GM21390 (cell line): ENCODE results near the gene BRWD1.
"Not testable (repeated sequence)": the region's sequence is repeated elsewhere in the genome, so short reads cannot be mapped to it uniquely, and the experiment has no call there.

Experiments
- ATAC-seq: cut with Tn5 transposase; IDR thresholded peaks from one replicate; pipeline ENCODE4 v1.9.1; 2021; ENCODE audit not compliant: unreplicated experiment

The BRWD1 gene

DNA sequence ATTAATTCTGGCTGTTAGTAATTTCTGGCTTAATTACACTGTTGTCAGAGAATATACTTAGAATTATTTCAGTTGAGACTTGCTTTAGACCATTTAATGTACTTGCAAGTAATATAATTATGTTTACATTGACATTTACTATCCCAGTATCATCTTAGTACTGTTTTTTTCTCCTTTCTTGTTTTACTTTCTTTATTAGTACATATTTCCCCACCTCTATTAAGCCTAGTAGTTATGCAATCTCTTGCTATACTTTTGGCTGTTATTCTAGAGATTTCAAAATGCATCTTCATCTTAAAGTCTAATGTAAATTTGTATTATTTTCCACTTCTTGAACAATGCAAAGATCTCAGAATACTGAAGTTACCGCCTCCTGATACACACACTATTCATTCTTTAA is 24.4 kb downstream of the BRWD1 start:
- no peak for ATAC-seq

DNA sequence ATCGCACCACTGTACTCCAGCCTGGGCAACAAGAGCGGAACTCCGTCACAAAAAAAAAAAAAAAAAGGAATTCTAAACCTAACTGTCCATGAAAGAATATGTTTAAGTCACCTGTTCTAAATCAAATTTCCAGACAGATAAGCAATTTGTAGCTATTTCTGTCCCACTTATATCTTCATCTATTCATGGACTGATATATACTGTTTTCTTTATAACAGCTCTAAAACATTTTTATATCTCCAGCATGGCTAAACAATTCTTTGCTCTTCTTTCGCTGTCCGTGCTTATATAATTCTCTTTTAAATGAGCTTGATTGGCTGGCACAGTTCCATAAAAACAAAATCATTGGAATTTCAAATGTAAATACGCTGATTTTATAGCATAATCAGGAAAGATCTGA is 30.5 kb downstream of the BRWD1 start:
- no peak for ATAC-seq

DNA sequence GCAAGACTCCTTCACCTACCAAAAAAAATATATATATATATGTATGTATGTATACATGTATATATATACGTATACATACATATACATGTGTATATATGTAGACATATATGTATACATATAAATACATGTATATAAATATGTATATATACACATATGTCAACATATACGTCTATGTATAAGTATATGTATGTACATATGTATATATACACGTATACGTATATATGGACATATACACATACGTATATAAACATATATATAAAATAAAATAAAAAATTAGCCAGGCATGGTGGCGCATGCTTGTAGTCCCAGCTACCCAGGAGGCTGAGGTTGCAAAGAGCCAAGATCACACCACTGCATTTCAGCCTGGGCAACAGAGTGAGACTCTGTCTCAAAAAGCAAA is 31.6 kb downstream of the BRWD1 start:
- ATAC-seq, result no peak

DNA sequence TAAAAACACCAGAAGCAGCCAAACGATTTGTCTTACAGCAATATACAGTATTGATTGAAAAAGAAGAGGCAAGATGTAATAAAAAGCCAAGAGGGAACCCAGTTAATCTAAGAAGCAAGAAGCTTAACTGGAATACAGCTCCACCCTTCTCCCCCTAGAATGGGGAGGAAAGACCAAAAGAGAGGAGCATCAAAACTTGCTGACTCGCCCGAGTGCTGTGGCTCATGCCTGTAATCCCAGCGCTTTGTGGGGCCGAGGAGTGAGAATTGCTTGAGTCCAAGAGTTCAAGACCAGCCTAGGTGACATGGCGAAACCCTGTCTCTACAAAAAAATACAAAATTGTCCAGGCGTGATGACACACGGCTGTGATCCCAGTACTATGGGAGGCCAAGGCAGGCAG is 32.2 kb downstream of the BRWD1 start:
- ATAC-seq, result no peak

DNA sequence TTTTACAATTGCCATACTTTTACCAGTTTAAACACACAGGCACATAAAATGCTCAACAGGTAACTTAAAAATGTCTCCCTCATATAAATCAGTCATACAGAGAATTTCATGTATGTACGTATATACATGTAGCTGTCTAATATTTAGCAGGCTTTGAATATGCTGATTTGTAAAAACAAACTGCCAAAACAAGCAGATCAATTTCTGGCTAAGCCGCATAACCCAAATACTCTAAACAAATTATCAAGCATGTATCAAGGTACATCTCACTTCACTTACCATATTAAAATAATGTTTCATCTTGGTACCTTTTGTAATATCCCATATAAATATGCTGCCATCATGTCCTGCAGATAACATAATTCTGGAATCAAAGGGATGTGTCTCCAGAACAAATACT is 43.8 kb downstream of the BRWD1 start:
- no peak for ATAC-seq

DNA sequence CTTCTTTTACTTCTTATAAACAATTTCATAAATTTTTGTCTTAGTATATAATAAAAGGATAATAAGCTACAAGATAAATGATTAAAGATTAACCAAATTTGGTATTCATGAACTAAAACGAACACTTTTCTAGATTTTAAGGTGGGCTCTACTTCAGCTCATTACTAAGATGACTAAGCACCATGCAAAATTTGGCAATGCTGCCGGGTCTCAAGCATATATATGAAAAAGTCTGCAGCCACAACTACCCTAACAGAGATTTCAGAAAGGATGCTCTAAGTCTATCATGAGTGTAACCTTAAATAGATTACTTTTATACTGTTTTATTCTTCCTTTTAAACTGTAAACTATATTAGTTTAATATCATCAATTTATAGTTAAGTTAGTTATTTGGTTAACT is 47.8 kb downstream of the BRWD1 start:
- ATAC-seq, result no peak

DNA sequence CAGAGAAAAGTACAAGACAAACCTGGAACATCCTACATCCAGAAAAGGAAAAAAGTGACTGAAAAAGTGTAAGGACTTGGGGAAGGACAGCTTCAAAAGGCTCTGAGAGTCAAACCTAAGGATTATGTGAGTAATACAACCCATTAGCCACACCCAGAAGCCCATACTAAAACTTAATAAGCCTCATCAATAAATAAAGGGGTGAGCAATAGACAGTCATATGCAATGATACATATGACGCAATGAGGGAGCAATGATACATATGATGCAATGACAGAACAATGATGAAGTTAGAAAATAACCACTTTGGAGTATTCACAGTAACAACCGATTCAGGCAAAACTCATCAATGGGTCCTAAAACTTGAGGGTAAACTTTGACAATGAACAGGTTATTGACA is 50.1 kb downstream of the BRWD1 start:
- no peak for ATAC-seq

DNA sequence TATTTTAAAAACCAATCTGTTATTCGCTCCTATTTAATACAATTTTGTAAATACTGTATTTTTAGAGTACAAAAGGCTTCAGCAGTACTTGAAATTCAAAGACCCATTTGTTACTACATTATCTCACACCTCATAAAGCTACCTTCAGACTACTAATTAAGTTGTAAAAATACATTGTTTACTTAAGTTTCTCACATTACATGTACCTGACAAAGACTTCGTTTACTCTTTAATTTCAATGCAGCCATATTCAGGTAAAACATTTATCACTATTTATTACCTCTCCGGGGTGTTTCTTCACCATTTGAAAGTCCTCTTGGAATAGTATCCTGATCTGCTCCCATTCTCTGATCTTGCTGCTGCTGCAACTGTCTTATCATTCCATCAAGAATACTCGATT is 55.2 kb downstream of the BRWD1 start:
- no peak for ATAC-seq

DNA sequence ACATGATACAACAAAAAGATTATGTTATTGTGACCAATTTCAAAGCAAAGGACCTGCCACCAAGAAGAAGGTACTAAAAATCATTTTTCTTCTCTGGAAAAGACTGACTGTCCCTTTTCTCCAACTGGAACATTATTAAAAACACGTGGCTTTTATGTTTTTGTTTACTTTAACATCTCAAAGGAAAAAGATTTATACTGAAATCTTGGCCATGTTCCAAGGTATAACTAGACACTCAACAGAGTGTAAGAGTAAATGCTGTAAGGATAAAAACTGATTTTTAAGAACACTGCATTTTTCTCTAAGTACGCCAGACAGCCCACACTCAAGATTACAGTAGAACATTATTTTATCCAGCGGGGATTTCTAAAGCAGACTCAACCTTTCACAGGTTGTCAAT is 62.1 kb downstream of the BRWD1 start:
- ATAC-seq, result no peak

DNA sequence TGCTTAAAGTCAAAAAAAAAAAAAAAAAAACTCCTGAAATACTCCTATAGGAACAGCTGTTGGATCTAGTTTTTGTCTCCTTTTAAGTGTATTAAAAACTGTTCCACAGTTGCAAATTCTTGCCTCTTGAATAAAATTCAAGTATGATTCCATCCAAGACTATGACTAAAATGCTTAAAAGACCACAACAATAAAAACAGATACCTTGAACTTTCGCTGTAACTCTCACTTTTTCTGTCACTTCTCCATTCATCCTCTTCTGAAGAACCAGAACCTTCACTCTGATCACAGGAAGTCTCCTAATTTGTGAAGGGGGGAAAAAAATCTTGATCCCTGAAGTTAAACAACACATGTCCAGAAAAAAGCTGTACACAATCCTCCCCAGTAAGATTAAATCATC is 75.2 kb downstream of the BRWD1 start:
- no peak for ATAC-seq

DNA sequence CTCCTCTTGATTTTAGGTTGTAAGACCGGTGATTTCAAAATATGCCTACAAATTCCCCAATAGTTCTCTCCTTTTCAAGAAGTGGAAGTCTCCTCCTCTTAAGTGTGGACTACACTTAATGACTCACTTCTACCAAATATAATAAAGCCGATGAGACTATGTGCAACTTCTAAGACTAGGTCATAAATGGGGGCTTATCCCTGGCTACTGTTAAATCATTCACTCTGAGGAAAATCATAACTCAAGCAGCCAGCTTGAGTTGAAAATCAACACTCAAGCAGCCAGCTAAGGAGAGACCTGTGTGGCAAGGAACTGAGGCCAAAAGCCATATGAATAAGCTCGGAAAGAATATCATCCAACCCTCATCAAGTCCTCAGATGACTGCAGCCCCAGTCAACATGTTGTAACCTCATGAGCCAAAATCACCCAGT is 80.6 kb downstream of the BRWD1 start:
- ATAC-seq, result no peak

DNA sequence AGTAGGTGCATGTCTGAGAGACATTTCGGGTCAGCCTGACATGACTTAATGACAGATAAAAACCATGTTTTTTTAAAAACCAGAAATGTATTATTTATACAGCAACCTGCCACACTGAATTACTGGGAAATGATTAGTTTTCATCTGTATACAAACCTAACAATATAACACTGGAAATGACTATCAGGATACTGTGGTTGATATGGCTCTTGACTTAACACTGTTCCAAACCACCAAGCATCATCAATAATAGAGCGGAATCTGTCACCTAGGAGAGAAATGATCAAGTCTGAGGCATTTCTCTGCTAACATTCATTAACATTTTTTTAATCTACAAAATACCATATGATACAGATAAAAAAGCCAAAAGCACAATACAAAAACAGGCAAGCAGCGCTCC is 88.5 kb downstream of the BRWD1 start:
- ATAC-seq, result no peak

DNA sequence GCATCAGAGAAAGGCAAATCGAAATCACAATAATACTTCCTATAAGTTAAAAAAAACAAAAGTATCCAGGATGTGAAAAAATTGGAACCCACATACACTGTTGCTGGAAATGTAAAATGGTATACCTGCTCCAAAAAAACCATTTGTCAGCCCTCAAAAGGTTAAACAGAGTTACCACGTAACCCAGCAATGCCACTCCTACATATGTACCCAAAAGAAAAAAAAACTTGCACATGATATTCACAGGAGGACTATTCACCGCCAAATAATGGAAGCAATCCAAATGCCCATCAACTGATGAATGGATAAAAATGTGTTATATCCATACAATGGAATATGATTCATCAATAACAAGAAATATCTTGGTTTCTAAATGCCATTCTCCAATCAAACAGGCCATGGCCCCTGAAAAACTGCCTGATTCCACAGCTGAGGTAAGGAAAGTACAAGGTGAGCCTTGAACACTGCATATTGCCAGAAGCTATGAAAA is 91.4 kb downstream of the BRWD1 start:
- ATAC-seq, result no peak

DNA sequence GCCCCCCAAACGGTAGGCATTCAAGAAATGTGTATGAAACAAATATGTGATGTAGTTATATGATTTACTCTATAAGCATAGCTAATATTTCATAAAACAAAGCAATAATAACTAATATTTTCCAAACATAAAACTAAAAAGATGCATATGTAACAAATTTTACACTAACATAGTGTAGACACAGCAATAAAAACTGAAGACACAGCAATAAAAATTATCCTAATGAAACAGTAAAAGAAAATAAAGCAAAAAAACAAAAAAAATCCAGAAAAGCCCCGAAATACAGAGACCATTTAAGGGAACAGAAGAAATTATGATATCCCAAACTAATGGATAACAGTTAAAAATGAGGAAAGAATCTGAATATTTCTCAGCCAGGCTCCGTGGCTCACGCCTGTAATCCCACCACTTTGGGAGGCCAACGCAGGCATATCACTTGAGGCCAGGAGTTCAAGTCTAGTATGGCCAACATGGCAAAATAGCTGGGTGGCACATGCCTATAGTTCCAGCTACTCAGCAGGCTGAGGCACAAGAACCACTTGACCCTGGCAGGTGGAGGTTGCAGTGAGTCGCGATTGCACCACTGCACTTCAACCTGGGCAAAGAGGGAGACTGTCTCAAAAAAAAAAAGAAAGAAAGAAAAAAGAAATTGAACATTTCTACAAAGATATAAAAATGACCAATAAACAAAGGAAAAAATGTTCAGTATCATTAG is 92.0 kb downstream of the BRWD1 start:
- no peak for ATAC-seq

DNA sequence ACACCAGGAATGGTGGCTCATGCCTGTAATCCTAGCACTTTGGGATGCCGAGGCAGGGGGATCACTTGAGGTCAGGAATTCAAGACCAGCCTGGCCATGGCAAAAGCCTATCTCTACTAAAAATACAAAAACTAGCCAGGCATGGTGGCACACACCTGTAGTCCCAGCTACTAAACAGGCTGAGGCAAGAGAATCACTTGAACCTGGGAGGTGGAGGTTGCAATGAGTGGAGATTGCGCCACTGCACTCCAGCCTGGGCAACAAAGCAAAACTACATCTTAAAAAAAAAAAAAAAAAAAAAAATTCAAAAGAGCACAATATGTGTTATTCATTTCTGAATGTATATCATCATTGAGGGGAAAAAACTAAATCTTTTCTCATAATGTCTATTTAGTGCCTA is 92.6 kb downstream of the BRWD1 start:
- ATAC-seq, result not testable (repeated sequence)

DNA sequence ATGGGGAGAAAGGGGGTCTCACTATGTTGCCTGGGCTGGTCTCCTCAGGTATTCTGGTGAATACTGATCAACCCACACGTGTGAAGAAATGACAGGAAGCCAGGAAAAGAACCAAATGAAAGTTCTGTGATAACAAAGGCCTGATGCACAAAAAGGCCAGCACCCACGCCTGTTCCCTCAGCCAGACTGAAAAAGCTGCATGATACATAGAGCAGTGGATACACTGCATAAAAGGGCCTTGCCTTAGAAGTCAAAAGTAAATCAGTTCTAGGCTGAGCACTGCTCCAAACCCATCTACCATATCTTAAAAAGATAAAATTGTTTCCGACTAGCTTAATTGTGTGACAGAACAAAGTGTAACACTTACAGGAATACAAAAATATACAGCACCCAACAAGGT is 93.3 kb downstream of the BRWD1 start:
- ATAC-seq, result no peak

DNA sequence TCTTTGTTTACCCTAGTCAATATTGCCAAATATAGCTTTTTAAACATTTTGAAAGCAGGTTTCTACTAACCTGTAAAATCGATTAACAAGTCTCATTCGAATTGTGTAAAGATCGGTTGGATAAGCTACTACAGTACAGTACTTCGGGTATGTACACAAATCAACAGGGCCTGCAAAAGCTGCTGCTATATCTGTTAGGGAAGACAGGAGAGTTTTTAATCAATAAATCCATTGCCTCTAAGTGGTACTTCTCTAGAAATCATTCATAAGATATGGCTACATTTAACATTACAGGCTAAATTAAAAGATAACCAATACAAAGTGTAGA is 95.4 kb downstream of the BRWD1 start:
- ATAC-seq, result no peak

DNA sequence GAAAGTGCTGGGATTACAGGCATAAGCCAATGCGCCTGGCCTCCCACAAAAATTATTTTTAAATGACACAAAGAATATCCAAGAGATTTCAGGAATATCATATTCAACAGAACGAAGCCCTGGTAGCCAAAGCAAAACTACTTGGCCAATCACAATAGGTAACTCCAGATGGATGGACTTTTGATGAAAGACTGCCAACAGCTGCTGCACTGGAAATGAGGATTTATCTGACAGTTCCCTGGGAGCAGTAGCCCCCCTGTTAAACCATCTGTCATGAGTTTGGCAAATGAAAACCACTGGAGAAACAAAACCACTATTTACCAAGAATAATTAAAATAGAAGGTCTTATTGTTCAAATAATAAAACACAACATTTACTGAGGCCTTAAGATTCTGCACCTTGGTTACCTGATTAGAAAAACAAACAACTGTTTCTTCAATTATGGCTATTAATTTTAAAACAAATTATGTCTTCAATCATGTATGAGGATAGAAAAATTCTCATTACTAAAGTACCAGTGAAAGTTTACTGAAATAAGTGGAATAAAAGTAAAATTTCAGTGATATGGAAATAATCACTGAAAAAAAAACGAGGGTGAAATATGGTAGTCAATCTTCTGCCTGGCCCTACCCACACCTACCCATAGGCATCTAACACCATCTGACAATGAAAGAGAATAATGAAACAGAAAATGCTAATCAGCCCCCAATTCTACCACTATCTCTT is 95.9 kb downstream of the BRWD1 start:
- ATAC-seq, result no peak

DNA sequence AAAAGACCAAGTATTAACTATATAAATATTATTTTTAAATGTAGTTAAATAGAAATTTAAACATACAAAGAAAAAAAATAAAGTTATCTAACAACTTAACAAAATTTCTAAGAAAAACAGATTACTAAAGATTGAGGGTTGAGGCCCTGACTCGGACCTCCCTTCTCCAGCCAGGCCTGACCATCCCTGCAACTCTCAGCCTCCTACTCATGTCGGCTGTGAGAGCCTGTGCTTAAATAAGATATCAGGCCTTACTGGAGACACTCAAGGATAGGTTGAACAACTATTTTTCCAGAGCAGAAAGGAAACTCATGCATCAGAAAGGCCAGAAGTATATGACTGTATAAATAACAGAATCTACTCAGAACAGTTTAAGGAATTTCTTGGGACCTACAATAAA is 97.1 kb downstream of the BRWD1 start:
- ATAC-seq, result no peak

DNA sequence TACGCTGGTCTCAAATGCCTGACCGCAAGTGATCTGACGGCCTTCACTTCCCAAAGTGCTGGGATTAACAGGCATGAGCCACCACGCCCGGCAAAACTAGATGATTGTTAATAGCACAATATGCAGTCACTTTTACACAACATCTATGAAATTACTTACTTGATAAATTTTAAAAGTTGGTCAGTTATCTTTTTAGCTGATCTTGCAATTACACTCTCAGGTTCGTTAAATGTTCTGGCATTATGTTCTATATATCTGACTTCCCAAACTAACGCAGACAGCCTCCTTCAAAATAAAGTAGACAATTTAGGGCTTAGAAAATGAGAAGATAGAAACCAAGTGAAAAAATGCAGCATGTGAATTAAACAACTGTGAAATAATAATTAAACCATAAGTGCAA is 98.4 kb downstream of the BRWD1 start:
- ATAC-seq, result no peak

DNA sequence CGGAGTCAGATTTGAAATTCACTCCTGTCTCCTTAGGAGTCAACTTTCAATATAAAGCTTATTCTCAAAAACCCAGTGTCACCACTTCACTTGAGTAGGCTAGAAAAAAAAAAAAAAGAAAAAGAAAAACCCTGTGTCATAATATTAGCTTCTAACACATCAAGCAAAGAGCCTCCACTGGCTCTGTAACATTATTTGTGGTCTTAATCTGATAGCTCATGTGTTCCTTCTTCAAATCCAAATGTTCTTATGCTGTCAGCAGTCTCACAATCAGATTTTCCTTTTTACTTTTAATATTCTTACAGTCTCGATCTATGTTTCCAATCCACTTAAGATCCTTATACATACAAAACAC is 104.1 kb downstream of the BRWD1 start:
- ATAC-seq, result no peak

DNA sequence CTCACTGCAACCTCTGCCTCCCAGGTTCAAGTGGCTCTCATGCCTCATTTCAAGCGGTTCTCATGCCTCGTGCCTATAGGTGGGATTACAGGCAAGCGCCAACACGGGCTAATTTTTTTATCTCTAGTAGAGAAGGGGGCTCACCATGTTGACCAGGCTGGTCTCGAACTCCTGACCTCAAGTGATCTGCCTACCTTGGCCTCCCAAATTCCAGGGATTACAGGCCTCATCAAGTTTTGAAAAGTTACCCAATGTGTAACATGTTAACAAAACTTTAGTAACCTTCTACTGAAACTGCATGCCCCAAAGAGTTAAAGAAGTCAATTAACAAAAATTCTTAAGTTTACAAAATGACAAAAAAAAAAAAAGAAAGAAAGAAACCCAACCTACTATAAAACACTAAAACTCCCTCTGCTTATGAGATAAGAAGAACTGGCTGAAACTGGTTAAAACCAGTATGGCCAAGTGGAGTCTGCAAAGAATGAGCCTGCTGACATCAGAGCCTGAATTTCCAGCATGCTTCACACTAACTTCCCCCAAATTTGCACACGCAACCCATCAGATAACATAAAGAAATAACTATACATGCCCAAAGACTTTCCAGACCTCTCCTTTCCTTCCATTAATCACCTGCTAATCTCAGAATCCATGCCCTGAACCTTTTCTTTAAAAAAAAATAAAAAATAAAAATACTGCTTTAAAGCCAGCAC is 104.7 kb downstream of the BRWD1 start:
- no peak for ATAC-seq
